ENCODE data around the gene ITGB5. TPM values are rescaled to one million over a fixed set of nuclear protein-coding genes. Genes with fewer than 3 reads are reported as not detected.

Gene ITGB5
- total RNA-seq, 1 experiment from 2014 or later, result 77.8 TPM

GRCh38 chr3:124926426-124927101 lies 39.4 kb upstream of the ITGB5 start:
- H3K4me1 ChIP-seq (ENCODE audit: control insufficient read depth in 1 of 2, insufficient read depth in 2 of 2, low read length in 2 of 2), result peaks cover 0 to 3% of the 10 kb centered on the region in 2 experiments; a peak in 1 of 4 replicates
- H3K9me2 ChIP-seq (ENCODE audit: insufficient read depth), result no peaks in the 10 kb centered on the region
- H3K9ac ChIP-seq (ENCODE audit: low read length), result no peak overlapping the region
- H3K79me2 ChIP-seq (ENCODE audit: insufficient read depth, low read length), result no peaks in the 10 kb centered on the region
- BruUV-seq (replicated peaks), result no TSS peak
- H3K4me2 ChIP-seq (ENCODE audit: low read length), result no peak overlapping the region
- H2AFZ ChIP-seq (ENCODE audit: low read depth, low read length, poor library complexity, severe bottlenecking), result no peak overlapping the region
- no peaks in the 10 kb centered on the region for H4K20me1 ChIP-seq (ENCODE audit: insufficient read depth)
- no peak for TF ChIP-seq POLR2AphosphoS5 (IDR thresholded peaks at IDR 0.05; ENCODE audit: low read depth, low read length)
- TF ChIP-seq ZFX (IDR thresholded peaks at IDR 0.05), result no peak
- no peak for TF ChIP-seq SP1 (IDR thresholded peaks at IDR 0.05; ENCODE audit: low read depth)
- TF ChIP-seq EZH2phosphoT487 (IDR thresholded peaks at IDR 0.05; ENCODE audit: borderline replicate concordance), result no peak
- no peak for TF ChIP-seq CTCF (IDR thresholded peaks at IDR 0.05 in 2 of 3, conservative IDR thresholded peaks at IDR 0.05 in 1 of 3; ENCODE audit: borderline replicate concordance in 1 of 3, insufficient read depth in 1 of 3, low read depth in 2 of 3, low read length in 2 of 3)
- TF ChIP-seq RAD21 (IDR thresholded peaks at IDR 0.05; ENCODE audit: low read depth), result no peak
- TF ChIP-seq CEBPB (IDR thresholded peaks at IDR 0.05; ENCODE audit: low read depth), result no peak
- TF ChIP-seq ATF3 (IDR thresholded peaks at IDR 0.05), result no peak
- no peak for TF ChIP-seq MAX (IDR thresholded peaks at IDR 0.05)
- no peak for TF ChIP-seq CBX3 (IDR thresholded peaks at IDR 0.05; ENCODE audit: low read depth)
- no peak for TF ChIP-seq JUND (IDR thresholded peaks at IDR 0.05)
- no peak for TF ChIP-seq EZH2 (IDR thresholded peaks at IDR 0.05)
- TF ChIP-seq TCF7L2 (IDR thresholded peaks at IDR 0.05; ENCODE audit: borderline replicate concordance, extremely low read depth, insufficient read depth, insufficient read length), result no peak
- no peak for TF ChIP-seq POLR2A (IDR thresholded peaks at IDR 0.05; ENCODE audit: borderline replicate concordance, extremely low read depth, insufficient read depth, insufficient read length)
- no peak for TF ChIP-seq YY1 (IDR thresholded peaks at IDR 0.05; ENCODE audit: extremely low read depth, insufficient replicate concordance, low read depth, low read length)
- TF ChIP-seq SRF (IDR thresholded peaks at IDR 0.05; ENCODE audit: low read depth), result no peak
- H3K9me3 ChIP-seq (ENCODE audit: control insufficient read depth in 1 of 2, insufficient read depth in 1 of 2, low read depth in 1 of 2, low read length in 2 of 2), result no peaks in the 10 kb centered on the region
- CTCF ChIA-PET, result interaction anchor here (1.9 to 2.7 kb wide), 2 partner anchors 165 to 659 kb away, joined by 5 to 30 read pairs; no protein-coding TSS in a partner anchor
- RAD21 ChIA-PET (ENCODE audit: low non-redundant PET in 1 of 2, low total read pairs in 2 of 2, uncharacterized antibody in 2 of 2, unreplicated experiment in 2 of 2), result no interaction called here
- POLR2A ChIA-PET, result no interaction called here
- H3K4me3 ChIP-seq (replicated peaks in 1 of 2; ENCODE audit: low read depth in 1 of 2, low read length in 2 of 2), result no peak overlapping the region
- no peak overlapping the region for H3K27ac ChIP-seq (ENCODE audit: low read depth, low read length)
- intact Hi-C loops (cut with micrococcal nuclease), result no loop called here
- no peak for DNase-seq (ENCODE audit: low read depth, low spot score)
- no peak for ATAC-seq
- no peaks in the 10 kb centered on the region for H3K36me3 ChIP-seq (ENCODE audit: control insufficient read depth in 1 of 2, insufficient read depth in 2 of 2, low read length in 2 of 2)
- H3K27me3 ChIP-seq (ENCODE audit: insufficient read depth, low read length), result no peaks in the 10 kb centered on the region
